HTERT RPE-1 (cell line): ENCODE measurements around the gene TRAF4.
"Not testable (repeated sequence)": the region's sequence is repeated elsewhere in the genome, so short reads cannot be mapped to it uniquely, and the experiment has no call there.

ENCODE experiments used
- in situ Hi-C: fragments of 300-500 bp; cut with MboI; formaldehyde crosslinking; loops from 4 replicates; pipeline ENCODE4 v1.14.3; 2020; ENCODE audit warnings: low sequenced_read_pairs

The TRAF4 gene

DNA sequence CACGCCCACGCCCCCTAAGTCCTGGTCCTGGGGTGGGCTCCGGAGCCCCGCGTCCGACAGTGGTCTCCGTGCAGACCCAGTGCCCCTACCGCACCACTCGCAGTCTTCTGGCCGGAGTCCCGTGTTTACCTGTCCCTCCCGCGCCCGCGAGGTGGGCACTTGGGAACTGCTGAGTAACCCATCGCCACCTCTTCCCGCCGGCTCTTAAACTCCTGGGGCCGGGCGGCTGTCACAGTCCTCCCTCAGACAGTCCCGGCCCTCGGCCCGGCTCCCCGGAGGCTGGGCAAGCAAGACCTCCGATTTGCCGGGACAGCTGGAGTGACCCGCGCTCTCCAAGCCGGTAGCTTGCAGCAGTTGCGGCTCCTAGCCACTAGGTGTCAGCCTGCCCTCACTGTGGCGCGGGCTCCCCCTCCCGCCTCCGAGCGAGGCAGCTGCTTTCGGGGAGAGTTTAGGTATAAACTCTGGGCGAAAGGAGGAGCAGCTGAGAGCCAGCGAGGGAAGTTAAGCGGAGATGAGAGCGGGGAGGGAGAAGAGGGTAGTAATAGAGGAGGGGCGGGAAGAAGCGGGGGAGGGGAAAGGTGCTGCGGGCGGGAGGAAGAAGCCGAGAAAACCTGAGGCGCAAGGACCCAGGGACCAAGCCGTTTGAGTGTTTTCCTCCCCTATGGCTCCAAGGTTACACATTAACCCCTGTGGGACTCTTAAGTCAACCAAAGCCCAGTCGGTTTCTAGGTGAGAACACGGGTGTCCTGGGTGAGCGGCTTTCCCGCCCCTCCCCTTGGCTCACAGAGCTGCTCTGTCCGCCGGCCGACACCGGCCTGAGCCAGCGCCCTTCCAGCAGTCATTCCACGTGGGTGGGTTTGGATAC lies 17.0 kb upstream of the TRAF4 start:
- in situ Hi-C loops: no loop called here

GRCh38 chr17:28728364-28729200 lies 15.2 kb upstream of the TRAF4 start, which contains the start of gene NEK8:
NEK8 (plus strand) TSS chr17:28728788; CDS start chr17:28728814, 26 bp downstream.
- in situ Hi-C loops: no loop called here

- in situ Hi-C loops: no loop called here
Measured at GRCh38 chr17:28729950-28730330, 13.9 kb upstream of the TRAF4 start.

DNA sequence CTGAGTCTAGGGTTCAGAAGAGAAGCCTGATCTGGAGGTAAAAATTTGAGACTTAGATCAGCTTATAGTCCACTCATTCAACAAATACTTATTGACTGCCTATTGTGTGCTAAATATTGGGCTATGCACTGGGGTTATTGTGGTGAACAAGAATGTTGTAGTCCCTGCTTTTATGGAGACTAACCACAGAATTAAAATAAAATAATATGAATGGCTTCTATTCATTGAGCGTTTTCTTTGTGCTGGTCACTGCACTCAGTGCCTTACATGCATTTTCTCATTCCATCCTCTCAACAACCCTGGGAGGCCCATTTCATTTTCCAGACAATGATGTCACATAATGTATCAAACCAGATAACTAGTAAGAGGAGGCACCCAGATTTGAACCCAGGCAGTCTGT lies 10.5 kb upstream of the TRAF4 start:
- in situ Hi-C loops: no loop called here

DNA sequence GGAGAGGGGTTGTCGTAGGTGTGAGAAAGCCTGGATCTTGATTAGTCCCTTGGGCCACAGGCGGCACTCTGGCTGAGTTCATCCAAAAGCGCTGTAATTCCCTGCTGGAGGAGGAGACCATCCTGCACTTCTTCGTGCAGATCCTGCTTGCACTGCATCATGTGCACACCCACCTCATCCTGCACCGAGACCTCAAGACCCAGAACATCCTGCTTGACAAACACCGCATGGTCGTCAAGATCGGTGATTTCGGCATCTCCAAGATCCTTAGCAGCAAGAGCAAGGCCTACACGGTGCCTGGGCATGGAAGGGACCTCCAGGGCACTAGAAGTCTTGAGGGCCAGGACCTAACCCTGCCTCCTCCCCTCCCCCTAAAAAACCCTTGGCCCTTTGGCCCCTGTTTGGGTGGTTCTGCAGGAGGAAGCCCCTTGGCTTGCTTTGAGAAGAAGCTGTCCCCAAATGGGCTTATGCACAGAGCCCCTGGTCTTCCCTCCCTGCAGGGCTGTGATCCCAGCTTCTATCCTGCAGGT lies 9.0 kb upstream of the TRAF4 start:
- in situ Hi-C loops: no loop called here

GRCh38 chr17:28735242-28735722 lies 8.5 kb upstream of the TRAF4 start:
- in situ Hi-C loops: no loop called here

- in situ Hi-C loops: not testable (repeated sequence)
Measured at GRCh38 chr17:28735913-28736769, 7.7 kb upstream of the TRAF4 start.

- in situ Hi-C loops: no loop called here
Measured at GRCh38 chr17:28737316-28737715, 6.5 kb upstream of the TRAF4 start.

- in situ Hi-C loops: no loop called here
Measured at GRCh38 chr17:28737770-28738679, 5.8 kb upstream of the TRAF4 start.

GRCh38 chr17:28738680-28739384 lies 5.0 kb upstream of the TRAF4 start:
- in situ Hi-C loops: no loop called here

DNA sequence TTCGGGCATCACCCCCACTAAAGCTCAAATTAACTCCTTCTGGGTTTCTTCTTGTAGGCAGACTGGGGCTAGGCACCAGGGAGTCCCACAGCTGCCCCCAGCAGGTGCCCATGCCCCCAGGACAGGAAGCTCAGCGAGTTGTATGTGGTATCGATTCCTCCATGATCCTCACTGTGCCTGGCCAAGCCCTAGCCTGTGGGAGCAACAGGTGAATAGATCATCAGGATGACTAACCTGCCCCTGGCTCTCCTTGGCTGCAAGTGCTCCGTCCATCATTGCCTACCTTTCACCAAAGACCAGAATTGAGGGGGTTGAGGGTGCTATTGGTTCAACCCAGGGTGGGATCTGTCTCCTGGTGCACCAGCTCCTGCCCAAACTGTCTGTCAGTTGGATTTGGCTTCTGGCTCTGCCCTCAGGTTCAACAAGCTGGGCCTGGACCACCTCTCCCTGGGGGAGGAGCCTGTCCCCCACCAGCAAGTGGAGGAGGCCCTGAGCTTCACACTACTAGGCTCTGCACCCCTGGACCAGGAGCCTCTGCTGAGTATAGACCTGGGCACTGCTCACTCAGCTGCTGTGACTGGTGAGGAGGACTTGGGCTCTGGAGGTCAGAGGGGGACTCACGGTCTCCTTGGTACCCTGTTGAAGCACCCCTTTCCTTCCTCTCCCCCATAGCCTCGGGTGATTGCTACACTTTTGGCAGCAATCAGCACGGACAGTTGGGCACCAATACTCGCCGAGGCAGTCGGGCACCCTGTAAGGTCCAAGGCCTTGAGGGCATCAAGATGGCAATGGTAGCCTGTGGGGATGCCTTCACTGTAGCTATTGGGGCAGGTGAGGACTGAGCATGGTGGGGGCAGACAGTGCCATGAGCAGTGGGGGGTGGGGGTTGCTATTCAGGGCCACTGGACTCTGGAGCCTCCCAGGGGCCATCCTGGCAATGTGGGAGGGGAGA lies 3.1 kb upstream of the TRAF4 start:
- in situ Hi-C loops: no loop called here

DNA sequence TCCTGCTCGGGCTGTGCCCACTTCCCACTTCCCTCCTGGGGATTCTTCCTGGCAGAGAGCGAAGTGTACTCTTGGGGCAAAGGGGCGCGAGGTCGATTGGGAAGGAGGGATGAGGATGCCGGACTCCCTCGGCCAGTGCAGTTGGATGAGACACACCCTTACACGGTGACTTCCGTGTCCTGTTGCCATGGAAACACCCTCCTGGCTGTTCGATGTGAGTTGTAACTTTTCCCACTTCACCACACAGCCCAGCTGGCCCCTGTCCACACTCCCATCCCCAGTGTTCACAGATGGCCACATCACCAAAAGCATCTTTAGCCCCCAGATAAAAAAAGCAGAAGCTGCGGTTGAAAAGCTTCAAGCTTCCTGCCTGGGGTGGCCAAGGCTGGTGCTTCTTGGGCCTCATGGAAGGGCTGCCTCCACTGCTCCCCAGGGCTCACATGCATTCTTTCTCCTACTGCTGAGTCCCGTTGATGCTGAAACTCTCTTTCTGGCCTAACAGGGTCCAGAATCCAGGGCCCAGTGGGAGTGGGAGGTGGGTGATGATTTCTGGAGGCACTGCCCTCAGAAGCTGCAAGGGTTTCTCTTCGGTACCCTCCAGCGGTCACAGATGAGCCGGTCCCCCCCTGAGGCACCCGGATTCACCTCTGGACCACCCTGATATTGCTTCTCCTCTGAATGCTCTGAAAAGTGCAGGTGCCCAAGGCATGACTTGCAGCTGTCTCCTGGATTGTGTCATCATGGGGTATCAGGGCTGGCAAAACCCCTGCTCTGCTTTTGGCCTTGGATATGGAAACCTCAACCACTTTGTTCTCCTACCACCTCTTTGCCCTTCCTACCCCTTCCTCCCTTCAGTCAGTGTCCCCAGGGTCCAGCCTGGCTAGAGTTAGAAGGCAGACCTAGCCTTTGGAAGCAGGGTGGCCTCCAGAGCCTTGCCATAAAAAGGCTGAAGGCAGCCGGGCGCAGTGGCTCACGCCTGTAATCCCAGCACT lies 2.2 kb upstream of the TRAF4 start:
- in situ Hi-C loops: no loop called here

- in situ Hi-C loops: no loop called here
Measured at GRCh38 chr17:28744104-28744971, 527 bp downstream of the TRAF4 start.

- in situ Hi-C loops: no loop called here
Measured at GRCh38 chr17:28744972-28745785, 1.4 kb downstream of the TRAF4 start.
